Measurements from ENCODE around the gene ZNF544.
A peak's percentile ranks its signal among the peaks of the same experiment; 100 is the strongest.
"Not testable (repeated sequence)": the region's sequence is repeated elsewhere in the genome, so short reads cannot be mapped to it uniquely, and the experiment has no call there.

Gene ZNF544

DNA sequence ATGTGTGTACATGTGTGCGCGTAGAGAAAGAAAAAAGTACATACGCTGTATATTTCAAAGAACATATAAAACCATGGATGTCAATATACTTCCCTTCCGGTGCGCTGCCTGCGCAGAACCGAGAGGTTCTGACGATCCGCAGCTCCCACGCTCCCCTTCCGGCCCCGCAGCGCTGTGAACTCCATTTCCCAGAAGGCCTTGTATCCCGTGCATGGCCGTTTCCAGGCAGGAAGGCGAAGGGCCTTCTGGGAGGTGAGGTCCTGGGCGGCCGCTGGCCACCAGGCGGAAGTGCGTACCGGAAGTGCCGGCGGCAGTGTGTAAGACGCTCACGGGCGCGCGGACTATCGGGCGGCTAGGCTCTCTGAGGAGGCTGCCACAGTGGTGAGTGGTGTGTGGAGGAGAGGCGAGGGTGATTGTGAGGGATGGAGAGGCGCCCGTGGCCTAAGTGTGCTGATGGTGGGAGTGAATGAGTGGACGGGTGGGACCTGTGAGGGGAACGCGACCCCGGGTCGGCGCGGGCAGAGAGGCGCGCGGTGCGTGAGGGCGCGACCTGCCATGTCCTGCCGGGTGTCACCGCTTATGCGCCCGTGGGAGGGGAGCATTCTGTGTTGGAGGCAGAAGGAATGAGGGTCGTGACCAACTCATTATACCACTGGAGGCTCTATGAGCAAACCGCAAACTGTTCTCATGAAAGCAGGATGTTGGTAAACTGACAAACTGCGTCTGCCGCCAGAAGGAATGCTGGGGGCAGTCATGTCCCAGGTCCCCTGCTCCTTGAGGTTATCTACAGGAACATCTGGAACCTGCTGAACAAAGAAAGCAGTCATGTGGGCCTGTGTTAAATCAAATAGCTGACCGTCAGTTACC, 76.6 kb downstream of the ZNF544 start, which contains the start of gene ERVK3-1:
Gene ERVK3-1 (plus strand): TSS at position 313 of the 867 bp plus-strand sequence. CDS start 6,792 bp downstream, outside the sequence.
- DNase-seq (ENCODE audit: low read depth in 2 of 2): peak; percentile 89 to 94

DNA sequence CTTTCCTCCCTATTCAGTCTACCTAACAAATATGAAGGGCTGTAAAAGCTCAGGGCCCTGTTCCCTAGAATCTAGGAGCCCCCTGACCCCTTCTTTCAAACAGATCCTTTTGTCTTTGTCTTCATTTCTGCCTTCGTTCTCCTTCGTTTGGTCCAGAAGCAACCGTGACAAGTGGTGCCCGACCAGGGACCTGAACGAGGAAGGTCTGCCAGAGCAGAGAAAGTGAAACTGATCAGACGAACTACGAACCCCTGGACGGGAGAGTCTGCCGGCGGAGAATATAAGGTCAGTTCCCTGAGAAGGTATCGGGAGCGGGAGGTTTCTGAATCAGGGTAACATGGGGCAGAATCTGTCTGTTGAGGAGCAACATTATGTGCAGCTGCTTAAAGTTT, 77.2 kb downstream of the ZNF544 start:
- no peak for DNase-seq (ENCODE audit: low read depth in 2 of 2)

DNA sequence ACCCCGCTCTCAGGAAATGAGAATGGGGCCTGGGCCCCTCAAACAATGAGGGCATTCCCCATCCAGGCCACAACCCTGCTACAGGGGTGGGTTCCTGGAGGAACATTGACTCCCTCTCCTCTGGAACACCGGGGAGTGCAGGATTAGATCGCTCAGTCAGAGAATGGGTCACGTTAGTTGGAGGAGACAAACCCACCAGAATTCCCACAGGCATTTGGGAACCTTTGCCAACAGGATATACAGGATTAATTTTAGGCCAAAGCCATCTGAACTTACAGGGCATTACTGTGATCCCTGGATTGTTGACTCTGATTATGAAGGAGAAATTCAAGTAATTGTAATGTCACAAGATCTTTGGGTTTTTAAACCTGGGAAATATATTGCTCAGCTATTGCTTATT, 79.0 kb downstream of the ZNF544 start:
- no peak for DNase-seq (ENCODE audit: low read depth in 2 of 2)

DNA sequence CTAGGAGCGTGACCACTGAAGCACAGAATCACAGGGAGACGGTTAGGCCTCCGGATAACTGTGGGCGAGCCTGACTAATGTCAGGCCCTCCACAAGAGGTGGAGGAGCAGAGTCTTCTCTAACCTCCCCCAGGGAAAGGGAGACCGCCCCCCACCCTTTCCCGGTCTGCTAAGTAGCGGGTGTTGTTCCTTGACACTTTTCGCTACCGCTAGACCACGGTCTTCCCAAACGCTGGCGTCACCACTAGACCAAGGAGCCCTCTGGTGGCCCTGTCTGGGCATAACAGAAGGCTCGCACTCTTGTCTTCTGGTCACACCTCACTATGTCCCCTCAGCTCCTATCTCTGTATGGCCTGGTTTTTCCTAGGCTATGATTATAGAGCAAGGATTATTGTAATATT, 82.0 kb downstream of the ZNF544 start:
- DNase-seq (ENCODE audit: low read depth in 2 of 2): not testable (repeated sequence)

DNA sequence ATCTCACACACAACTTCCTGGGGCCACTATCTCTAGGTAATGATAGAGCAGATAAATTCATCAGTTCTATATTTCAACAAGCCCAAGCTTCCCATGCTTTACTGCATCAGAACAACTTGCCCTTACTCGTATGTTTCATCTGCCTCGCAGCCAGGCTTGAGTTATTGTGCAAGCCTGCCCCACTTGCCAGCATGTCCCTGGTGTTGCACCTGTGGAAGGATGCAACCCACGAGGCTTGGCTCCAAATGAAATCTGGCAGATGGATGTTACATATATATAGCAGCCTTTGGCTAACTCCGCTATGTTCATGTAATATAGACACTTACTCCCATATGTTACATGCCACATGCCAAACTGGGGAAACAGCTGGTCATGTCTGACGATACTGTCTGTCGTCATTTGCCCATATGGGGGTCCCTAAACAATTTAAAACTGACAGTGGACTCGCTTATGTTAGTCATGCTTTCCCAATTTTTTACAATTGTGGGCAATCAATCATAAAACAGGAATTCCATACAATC, 82.7 kb downstream of the ZNF544 start:
- no peak for DNase-seq (ENCODE audit: low read depth in 2 of 2)
